ENCODE measurements around the gene ZNF784. TPM values are rescaled to one million over a fixed set of nuclear protein-coding genes. Genes with fewer than 3 reads are reported as not detected.

ZNF784 gene
- total and polyA plus RNA-seq, 2 of the 13 experiments (the other 11 are each of a cell fraction or from before 2014, with no cell fraction given) = 4.1 to 4.2 TPM

DNA sequence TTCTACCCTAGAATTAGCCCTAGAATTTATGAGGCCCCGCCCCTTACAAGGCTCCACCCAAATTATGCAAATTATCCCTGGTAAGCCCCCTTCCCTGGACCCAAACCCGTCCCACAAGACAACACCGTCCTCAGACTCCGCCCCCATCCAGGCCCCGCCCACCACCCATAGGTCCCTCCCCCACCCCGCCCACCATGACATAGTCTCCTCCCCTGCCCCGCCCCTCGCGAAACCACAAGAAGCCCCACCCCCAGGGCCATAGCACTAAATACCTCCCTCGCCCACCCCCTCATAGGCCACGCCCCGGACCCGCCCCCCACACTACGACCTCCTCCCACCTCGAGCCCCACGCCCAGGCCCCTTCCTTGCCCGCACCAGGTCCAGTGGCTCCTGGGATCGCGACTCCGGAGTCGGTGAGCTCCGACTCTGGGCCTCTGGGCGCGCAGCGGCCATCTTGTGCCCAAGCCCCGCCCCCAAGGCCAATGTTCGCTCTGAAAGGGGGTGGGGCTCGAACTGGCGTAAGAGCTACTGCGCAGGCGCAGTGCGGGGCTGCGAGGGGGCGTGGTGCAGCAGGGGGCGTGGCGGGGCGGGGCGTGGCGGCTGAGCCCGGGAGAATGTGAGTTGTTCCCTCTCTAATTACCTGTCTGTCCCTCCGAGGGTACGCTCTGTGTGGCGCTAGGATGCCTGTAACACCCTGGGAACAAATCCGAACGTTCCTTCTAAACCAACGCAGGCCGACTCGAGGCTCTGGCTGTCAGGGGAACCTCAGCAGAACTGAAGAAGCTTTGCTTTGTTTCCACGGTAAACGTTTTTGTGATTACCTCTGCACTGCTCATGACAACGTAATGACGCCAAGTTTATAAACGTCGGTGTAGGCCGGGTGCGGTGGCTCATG, at the start of gene ZNF784 (continued):
- TF ChIP-seq, protein P1, sequence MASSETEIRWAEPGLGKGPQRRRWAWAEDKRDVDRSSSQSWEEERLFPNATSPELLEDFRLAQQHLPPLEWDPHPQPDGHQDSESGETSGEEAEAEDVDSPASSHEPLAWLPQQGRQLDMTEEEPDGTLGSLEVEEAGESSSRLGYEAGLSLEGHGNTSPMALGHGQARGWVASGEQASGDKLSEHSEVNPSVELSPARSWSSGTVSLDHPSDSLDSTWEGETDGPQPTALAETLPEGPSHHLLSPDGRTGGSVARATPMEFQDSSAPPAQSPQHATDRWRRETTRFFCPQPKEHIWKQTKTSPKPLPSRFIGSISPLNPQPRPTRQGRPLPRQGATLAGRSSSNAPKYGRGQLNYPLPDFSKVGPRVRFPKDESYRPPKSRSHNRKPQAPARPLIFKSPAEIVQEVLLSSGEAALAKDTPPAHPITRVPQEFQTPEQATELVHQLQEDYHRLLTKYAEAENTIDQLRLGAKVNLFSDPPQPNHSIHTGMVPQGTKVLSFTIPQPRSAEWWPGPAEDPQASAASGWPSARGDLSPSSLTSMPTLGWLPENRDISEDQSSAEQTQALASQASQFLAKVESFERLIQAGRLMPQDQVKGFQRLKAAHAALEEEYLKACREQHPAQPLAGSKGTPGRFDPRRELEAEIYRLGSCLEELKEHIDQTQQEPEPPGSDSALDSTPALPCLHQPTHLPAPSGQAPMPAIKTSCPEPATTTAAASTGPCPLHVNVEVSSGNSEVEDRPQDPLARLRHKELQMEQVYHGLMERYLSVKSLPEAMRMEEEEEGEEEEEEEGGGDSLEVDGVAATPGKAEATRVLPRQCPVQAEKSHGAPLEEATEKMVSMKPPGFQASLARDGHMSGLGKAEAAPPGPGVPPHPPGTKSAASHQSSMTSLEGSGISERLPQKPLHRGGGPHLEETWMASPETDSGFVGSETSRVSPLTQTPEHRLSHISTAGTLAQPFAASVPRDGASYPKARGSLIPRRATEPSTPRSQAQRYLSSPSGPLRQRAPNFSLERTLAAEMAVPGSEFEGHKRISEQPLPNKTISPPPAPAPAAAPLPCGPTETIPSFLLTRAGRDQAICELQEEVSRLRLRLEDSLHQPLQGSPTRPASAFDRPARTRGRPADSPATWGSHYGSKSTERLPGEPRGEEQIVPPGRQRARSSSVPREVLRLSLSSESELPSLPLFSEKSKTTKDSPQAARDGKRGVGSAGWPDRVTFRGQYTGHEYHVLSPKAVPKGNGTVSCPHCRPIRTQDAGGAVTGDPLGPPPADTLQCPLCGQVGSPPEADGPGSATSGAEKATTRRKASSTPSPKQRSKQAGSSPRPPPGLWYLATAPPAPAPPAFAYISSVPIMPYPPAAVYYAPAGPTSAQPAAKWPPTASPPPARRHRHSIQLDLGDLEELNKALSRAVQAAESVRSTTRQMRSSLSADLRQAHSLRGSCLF (CRISPR knock-in tag; IDR thresholded peaks at IDR 0.05; ENCODE audit: borderline replicate concordance) = no peak
- no peak for TF ChIP-seq TCF7 (IDR thresholded peaks at IDR 0.05; ENCODE audit: low read depth)
- TF ChIP-seq TMF1 (CRISPR knock-in tag; IDR thresholded peaks at IDR 0.05; ENCODE audit: low read depth) = no peak
- TF ChIP-seq, protein P2, sequence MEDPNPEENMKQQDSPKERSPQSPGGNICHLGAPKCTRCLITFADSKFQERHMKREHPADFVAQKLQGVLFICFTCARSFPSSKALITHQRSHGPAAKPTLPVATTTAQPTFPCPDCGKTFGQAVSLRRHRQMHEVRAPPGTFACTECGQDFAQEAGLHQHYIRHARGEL (CRISPR knock-in tag; IDR thresholded peaks at IDR 0.05) = no peak
- TF ChIP-seq JUND (CRISPR knock-in tag; IDR thresholded peaks at IDR 0.05) = no peak
- TF ChIP-seq ZNF776 (CRISPR knock-in tag; IDR thresholded peaks at IDR 0.05) = no peak
- no peak for TF ChIP-seq PAWR (CRISPR knock-in tag; IDR thresholded peaks at IDR 0.05; ENCODE audit: borderline replicate concordance)
- TF ChIP-seq, protein P3, sequence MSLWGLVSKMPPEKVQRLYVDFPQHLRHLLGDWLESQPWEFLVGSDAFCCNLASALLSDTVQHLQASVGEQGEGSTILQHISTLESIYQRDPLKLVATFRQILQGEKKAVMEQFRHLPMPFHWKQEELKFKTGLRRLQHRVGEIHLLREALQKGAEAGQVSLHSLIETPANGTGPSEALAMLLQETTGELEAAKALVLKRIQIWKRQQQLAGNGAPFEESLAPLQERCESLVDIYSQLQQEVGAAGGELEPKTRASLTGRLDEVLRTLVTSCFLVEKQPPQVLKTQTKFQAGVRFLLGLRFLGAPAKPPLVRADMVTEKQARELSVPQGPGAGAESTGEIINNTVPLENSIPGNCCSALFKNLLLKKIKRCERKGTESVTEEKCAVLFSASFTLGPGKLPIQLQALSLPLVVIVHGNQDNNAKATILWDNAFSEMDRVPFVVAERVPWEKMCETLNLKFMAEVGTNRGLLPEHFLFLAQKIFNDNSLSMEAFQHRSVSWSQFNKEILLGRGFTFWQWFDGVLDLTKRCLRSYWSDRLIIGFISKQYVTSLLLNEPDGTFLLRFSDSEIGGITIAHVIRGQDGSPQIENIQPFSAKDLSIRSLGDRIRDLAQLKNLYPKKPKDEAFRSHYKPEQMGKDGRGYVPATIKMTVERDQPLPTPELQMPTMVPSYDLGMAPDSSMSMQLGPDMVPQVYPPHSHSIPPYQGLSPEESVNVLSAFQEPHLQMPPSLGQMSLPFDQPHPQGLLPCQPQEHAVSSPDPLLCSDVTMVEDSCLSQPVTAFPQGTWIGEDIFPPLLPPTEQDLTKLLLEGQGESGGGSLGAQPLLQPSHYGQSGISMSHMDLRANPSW (CRISPR knock-in tag; IDR thresholded peaks at IDR 0.05; ENCODE audit: borderline replicate concordance) = no peak
- no peak for TF ChIP-seq SMYD3 (CRISPR knock-in tag; IDR thresholded peaks at IDR 0.05)
- TF ChIP-seq ZSCAN12 (CRISPR knock-in tag; IDR thresholded peaks at IDR 0.05) = no peak
- TF ChIP-seq, protein P4, sequence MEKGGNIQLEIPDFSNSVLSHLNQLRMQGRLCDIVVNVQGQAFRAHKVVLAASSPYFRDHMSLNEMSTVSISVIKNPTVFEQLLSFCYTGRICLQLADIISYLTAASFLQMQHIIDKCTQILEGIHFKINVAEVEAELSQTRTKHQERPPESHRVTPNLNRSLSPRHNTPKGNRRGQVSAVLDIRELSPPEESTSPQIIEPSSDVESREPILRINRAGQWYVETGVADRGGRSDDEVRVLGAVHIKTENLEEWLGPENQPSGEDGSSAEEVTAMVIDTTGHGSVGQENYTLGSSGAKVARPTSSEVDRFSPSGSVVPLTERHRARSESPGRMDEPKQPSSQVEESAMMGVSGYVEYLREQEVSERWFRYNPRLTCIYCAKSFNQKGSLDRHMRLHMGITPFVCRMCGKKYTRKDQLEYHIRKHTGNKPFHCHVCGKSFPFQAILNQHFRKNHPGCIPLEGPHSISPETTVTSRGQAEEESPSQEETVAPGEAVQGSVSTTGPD (CRISPR knock-in tag; IDR thresholded peaks at IDR 0.05) = no peak
- no peak for TF ChIP-seq ZNF383 (CRISPR knock-in tag; IDR thresholded peaks at IDR 0.05; ENCODE audit: borderline replicate concordance)
- no peak for TF ChIP-seq NKX3-1 (CRISPR knock-in tag; IDR thresholded peaks at IDR 0.05)
- TF ChIP-seq, protein P5, sequence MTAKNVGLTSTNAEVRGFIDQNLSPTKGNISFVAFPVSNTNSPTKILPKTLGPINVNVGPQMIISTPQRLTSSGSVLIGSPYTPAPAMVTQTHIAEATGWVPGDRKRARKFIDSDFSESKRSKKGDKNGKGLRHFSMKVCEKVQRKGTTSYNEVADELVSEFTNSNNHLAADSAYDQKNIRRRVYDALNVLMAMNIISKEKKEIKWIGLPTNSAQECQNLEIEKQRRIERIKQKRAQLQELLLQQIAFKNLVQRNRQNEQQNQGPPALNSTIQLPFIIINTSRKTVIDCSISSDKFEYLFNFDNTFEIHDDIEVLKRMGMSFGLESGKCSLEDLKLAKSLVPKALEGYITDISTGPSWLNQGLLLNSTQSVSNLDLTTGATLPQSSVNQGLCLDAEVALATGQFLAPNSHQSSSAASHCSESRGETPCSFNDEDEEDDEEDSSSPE (CRISPR knock-in tag; IDR thresholded peaks at IDR 0.05) = no peak
- 0 out of 2 replicates have a peak, but pooled peaks have one; percentile 20 for TF ChIP-seq ZBTB38 (CRISPR knock-in tag; IDR thresholded peaks at IDR 0.05)
- no peak for TF ChIP-seq NFIB (CRISPR knock-in tag; IDR thresholded peaks at IDR 0.05; ENCODE audit: borderline replicate concordance)

Data from HepG2 (cell line).